ENCODE results near the gene CNIH3.

DNA sequence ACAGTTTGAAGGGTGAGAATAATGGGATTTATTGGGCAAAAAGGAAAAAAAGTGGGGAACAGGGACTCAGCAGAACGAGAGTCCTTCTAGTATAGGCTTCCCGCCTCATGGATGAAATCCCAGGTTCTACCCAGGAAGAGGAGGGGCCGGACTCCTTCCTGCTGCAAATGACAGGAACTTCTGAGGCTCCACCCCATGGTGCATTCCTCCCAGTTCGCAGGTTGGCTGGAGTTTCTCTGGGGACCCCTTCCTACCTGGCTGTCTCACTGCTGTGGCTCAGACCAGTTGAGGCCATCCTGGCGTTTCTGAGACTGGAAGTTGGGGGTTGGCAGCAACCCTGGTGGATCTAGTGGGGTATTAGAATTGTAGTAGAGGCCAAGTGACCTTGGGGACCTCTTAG is 27.5 kb downstream of the CNIH3 start:
- TF ChIP-seq, protein P1, sequence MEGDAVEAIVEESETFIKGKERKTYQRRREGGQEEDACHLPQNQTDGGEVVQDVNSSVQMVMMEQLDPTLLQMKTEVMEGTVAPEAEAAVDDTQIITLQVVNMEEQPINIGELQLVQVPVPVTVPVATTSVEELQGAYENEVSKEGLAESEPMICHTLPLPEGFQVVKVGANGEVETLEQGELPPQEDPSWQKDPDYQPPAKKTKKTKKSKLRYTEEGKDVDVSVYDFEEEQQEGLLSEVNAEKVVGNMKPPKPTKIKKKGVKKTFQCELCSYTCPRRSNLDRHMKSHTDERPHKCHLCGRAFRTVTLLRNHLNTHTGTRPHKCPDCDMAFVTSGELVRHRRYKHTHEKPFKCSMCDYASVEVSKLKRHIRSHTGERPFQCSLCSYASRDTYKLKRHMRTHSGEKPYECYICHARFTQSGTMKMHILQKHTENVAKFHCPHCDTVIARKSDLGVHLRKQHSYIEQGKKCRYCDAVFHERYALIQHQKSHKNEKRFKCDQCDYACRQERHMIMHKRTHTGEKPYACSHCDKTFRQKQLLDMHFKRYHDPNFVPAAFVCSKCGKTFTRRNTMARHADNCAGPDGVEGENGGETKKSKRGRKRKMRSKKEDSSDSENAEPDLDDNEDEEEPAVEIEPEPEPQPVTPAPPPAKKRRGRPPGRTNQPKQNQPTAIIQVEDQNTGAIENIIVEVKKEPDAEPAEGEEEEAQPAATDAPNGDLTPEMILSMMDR (IDR thresholded peaks at IDR 0.05; ENCODE audit: borderline replicate concordance, extremely low read depth, low read length, poor library complexity, severe bottlenecking) = no peak
- TF ChIP-seq EZH2 (IDR thresholded peaks at IDR 0.05; ENCODE audit: borderline replicate concordance, low read depth, low read length, severe bottlenecking) = no peak

Data from DND-41 (cell line).